ENCODE measurements around the gene SLC25A52. TPM values are rescaled to one million over a fixed set of nuclear protein-coding genes. Genes with fewer than 3 reads are reported as not detected.

Gene SLC25A52
- polyA plus RNA-seq, 1 of the 3 experiments (the other 2 are of a cell fraction) = 0.03 TPM

DNA sequence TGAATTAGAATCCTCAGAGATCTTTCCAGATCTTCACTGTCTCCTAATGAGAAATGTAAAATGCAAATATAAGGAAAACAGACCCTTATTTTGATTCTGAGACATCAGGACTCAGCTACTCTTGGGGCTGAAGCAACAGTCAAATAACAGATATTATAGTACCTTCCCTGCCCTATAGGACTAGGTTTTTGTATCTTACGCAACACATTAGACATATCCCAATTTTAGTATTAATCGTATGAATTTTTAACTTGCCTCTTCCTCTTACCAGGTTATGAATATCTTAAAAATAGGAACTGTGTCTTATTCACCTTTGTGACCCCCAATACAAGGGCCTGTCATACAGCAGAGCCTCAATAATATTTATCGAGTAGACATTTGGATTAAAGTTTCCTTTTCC is 12.0 kb upstream of the SLC25A52 start:
- ChIA-PET POLR2A (no interaction called here), CTCF (no interaction called here)
- H3K36me3 ChIP-seq (replicated peaks in 1 of 2; ENCODE audit: control insufficient read depth in 1 of 2, insufficient read depth in 2 of 2, low read length in 1 of 2) = no peaks in the 10 kb centered on the region

DNA sequence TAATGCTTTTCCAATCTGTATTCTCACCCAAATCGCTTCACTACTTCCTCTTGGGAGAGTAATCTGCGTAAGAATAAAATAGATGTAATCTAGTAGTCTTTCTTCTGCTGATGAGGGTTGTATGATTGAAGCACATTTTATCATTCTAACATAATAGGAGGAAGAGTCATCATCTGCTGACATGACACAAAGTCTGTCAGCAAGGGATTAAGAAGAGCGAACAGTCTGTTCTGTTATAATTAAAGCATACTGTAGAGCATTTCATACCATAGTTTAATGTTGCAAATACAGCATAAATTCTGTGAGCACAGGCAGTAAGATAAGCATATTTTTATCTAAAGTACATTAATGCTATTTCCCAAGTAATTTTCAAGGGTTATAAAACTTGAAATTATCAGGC is 10.4 kb downstream of the SLC25A52 start:
- Histone ChIP-seq H3K27ac (ENCODE audit: low read depth in 2 of 2, low read length in 1 of 2) (no peak overlapping the region), H3K4me2 (no peak overlapping the region), H3K36me3 (replicated peaks in 1 of 2; ENCODE audit: control insufficient read depth in 1 of 2, insufficient read depth in 2 of 2, low read length in 1 of 2) (no peaks in the 10 kb centered on the region), H3K9me3 (no peaks in the 10 kb centered on the region), H3K4me3 (ENCODE audit: low read depth in 2 of 2, low read length in 1 of 2) (no peak overlapping the region), H4K20me1 (ENCODE audit: insufficient read depth) (no peaks in the 10 kb centered on the region), H3K27me3 (ENCODE audit: insufficient read depth) (peaks cover 19% of the 10 kb centered on the region; the same call in 1 of the 2 replicates), H3K9me2 (no peaks in the 10 kb centered on the region), H3F3A (replicated peaks; ENCODE audit: insufficient read depth) (no peaks in the 10 kb centered on the region), H2AFZ (ENCODE audit: low read depth) (no peak overlapping the region), H3K79me2 (ENCODE audit: insufficient read depth) (no peaks in the 10 kb centered on the region), H3K9ac (no peak overlapping the region), H3K4me1 (ENCODE audit: control insufficient read depth in 1 of 2, insufficient read depth in 2 of 2, low read depth in 1 of 2, low read length in 1 of 2) (no peaks in the 10 kb centered on the region)
- WGBS (ENCODE audit: low lambda C conversion rate) = 19% methylated on average over 3 of the region's 3 CpGs
- TF ChIP-seq, protein P1, sequence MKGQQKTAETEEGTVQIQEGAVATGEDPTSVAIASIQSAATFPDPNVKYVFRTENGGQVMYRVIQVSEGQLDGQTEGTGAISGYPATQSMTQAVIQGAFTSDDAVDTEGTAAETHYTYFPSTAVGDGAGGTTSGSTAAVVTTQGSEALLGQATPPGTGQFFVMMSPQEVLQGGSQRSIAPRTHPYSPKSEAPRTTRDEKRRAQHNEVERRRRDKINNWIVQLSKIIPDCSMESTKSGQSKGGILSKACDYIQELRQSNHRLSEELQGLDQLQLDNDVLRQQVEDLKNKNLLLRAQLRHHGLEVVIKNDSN (IDR thresholded peaks at IDR 0.05; ENCODE audit: borderline replicate concordance, low read depth) = no peak
- TF ChIP-seq TEAD4 (IDR thresholded peaks at IDR 0.05; ENCODE audit: borderline replicate concordance, insufficient read depth) (no peak), IRF3 (IDR thresholded peaks at IDR 0.05; ENCODE audit: low read depth, low read length) (no peak)
- DNase-seq = no peak
- POLR2A ChIA-PET = no interaction called here
- CTCF ChIA-PET = no interaction called here

More for the DNA sequence above, 12.0 kb upstream of the SLC25A52 start:
- Histone ChIP-seq H4K20me1 (ENCODE audit: insufficient read depth) (no peaks in the 10 kb centered on the region), H2AFZ (ENCODE audit: low read depth) (no peak overlapping the region), H3K9me2 (no peaks in the 10 kb centered on the region), H3F3A (replicated peaks; ENCODE audit: insufficient read depth) (no peaks in the 10 kb centered on the region), H3K9ac (no peak overlapping the region), H3K27ac (ENCODE audit: low read depth in 2 of 2, low read length in 1 of 2) (no peak overlapping the region), H3K4me1 (ENCODE audit: control insufficient read depth in 1 of 2, insufficient read depth in 2 of 2, low read depth in 1 of 2, low read length in 1 of 2) (no peaks in the 10 kb centered on the region), H3K4me2 (no peak overlapping the region), H3K27me3 (ENCODE audit: insufficient read depth) (no peaks in the 10 kb centered on the region; the same call in 1 of the 2 replicates), H3K79me2 (ENCODE audit: insufficient read depth) (no peaks in the 10 kb centered on the region), H3K4me3 (ENCODE audit: low read depth in 2 of 2, low read length in 1 of 2) (no peak overlapping the region), H3K9me3 (no peaks in the 10 kb centered on the region)
- TF ChIP-seq GABPA (IDR thresholded peaks at IDR 0.05; ENCODE audit: low read depth) (no peak), TAF1 (IDR thresholded peaks at IDR 0.05; ENCODE audit: borderline replicate concordance, low read depth, low read length) (no peak)
- no peak for DNase-seq
- 61% methylated on average over 3 of the region's 3 CpGs for WGBS (ENCODE audit: low lambda C conversion rate)

DNA sequence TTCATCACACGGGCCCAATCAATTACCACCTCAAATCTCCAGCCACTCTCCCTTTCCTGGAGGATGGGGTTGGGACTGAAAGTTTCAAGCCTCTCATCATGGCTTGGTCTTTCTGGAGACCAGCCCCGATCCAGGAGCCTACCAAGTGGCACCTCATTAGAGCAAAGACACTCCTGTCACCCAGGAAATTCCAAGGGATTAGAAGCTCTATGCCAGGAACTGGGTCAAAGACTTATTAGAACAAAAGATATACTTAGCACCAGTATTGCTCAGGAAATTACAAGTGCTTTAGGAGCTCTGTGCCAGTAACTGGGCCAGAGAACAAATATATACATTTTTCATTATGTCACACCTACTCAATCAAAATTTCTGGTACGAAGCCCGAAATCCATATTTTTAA is 14.3 kb downstream of the SLC25A52 start:
- Histone ChIP-seq H4K20me1 (ENCODE audit: insufficient read depth) (no peaks in the 10 kb centered on the region), H3K4me3 (ENCODE audit: low read depth in 2 of 2, low read length in 1 of 2) (no peak overlapping the region), H3K79me2 (ENCODE audit: insufficient read depth) (no peaks in the 10 kb centered on the region), H3K36me3 (replicated peaks in 1 of 2; ENCODE audit: control insufficient read depth in 1 of 2, insufficient read depth in 2 of 2, low read length in 1 of 2) (no peaks in the 10 kb centered on the region), H3K27ac (ENCODE audit: low read depth in 2 of 2, low read length in 1 of 2) (no peak overlapping the region), H3K9me3 (no peaks in the 10 kb centered on the region), H3K4me1 (ENCODE audit: control insufficient read depth in 1 of 2, insufficient read depth in 2 of 2, low read depth in 1 of 2, low read length in 1 of 2) (no peaks in the 10 kb centered on the region), H3K9ac (no peak overlapping the region), H3K27me3 (ENCODE audit: insufficient read depth) (peaks cover 22% of the 10 kb centered on the region; the same call in 1 of the 2 replicates), H2AFZ (ENCODE audit: low read depth) (no peak overlapping the region), H3K4me2 (no peak overlapping the region), H3F3A (replicated peaks; ENCODE audit: insufficient read depth) (no peaks in the 10 kb centered on the region), H3K9me2 (no peaks in the 10 kb centered on the region)
- WGBS (ENCODE audit: low lambda C conversion rate) = 13% methylated on average over 4 of the region's 4 CpGs
- no peak for DNase-seq
- CTCF ChIA-PET = interaction anchor here (1.0 kb wide), 1 partner anchor 231 kb away, joined by 4 read pairs; no protein-coding TSS in a partner anchor
- TF ChIP-seq MEF2A (IDR thresholded peaks at IDR 0.05; ENCODE audit: borderline replicate concordance, low read depth) (no peak), CTCF (IDR thresholded peaks at IDR 0.05) (no peak), RXRA (IDR thresholded peaks at IDR 0.05; ENCODE audit: borderline replicate concordance, low read depth) (no peak), CHD2 (IDR thresholded peaks at IDR 0.05; ENCODE audit: low read length, partially characterized antibody) (no peak), POLR2AphosphoS5 (IDR thresholded peaks at IDR 0.05; ENCODE audit: low read depth, low read length) (no peak), GATA2 (CRISPR knock-in tag; IDR thresholded peaks at IDR 0.05) (no peak), SMC3 (IDR thresholded peaks at IDR 0.05; ENCODE audit: low read depth, low read length) (no peak), YY1 (IDR thresholded peaks at IDR 0.05; ENCODE audit: low read depth) (no peak)
- TF ChIP-seq, protein P1 (IDR thresholded peaks at IDR 0.05; ENCODE audit: borderline replicate concordance, low read depth) = no peak
- POLR2A ChIA-PET = no interaction called here

Measured in SK-N-SH (cell line).